BE2C (cell line): ENCODE data around the gene TMEM116.
"Not testable (repeated sequence)": the region's sequence is repeated elsewhere in the genome, so short reads cannot be mapped to it uniquely, and the experiment has no call there.

Source experiments
- DNase-seq: peaks from one replicate; pipeline ENCODE4 v3.0.0-alpha.2; 2020
- H3K27me3 ChIP-seq: fragments of 250-450 bp; sonication (Bioruptor Pico); 2 replicates; pipeline ENCODE4 v1.5.1; 2020; ENCODE audit warnings: mild to moderate bottlenecking
- H3K36me3 ChIP-seq: fragments of 250-450 bp; sonication (Bioruptor Pico); 2 replicates; pipeline ENCODE4 v1.5.1; 2020; ENCODE audit warnings: mild to moderate bottlenecking
- H3K4me1 ChIP-seq: fragments of 250-450 bp; sonication (Bioruptor Pico); 2 replicates; pipeline ENCODE4 v1.5.1; 2020
- H3K4me3 ChIP-seq: 2 replicates; pipeline ENCODE4 v1.5.1; 2011; ENCODE audit warnings: low read depth, low read length
- H3K9me3 ChIP-seq: fragments of 250-450 bp; sonication (Bioruptor Pico); 2 replicates; pipeline ENCODE4 v1.5.1; 2020
- TF ChIP-seq, protein P1 (sequence below): IDR thresholded peaks from 2 replicates; pipeline ENCODE4 v1.5.1; 2012; ENCODE audit warnings: mild to moderate bottlenecking, low read depth, low read length

The TMEM116 gene

DNA sequence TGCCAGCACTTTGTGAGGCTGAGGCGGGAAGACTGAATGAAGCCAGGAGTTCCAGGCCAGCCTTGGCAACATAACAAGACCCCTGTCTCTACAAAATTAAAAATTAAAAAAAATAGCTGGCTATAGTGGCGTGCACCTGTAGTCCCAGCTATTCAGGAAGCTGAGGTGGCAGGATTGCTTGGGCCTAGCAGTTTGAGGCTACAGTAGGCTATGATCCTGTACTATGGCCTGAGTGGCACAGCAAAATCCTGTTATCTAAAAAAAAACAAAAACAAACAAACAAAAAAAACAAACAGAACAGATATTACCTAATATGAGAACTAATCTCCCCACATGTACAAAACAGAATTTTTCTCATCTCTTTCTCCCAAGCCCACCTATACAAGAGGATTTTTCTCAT is 15.7 kb downstream of the TMEM116 start:
- DNase-seq, result no peak
- no peak overlapping the region for H3K4me3 ChIP-seq
- H3K36me3 ChIP-seq, result no peaks in the 10 kb centered on the region
- H3K9me3 ChIP-seq, result no peaks in the 10 kb centered on the region
- H3K27me3 ChIP-seq, result no peaks in the 10 kb centered on the region
- H3K4me1 ChIP-seq, result 0 out of 2 replicates have a peak, but pooled peaks cover 5% of the 10 kb centered on the region
- TF ChIP-seq, protein P1, sequence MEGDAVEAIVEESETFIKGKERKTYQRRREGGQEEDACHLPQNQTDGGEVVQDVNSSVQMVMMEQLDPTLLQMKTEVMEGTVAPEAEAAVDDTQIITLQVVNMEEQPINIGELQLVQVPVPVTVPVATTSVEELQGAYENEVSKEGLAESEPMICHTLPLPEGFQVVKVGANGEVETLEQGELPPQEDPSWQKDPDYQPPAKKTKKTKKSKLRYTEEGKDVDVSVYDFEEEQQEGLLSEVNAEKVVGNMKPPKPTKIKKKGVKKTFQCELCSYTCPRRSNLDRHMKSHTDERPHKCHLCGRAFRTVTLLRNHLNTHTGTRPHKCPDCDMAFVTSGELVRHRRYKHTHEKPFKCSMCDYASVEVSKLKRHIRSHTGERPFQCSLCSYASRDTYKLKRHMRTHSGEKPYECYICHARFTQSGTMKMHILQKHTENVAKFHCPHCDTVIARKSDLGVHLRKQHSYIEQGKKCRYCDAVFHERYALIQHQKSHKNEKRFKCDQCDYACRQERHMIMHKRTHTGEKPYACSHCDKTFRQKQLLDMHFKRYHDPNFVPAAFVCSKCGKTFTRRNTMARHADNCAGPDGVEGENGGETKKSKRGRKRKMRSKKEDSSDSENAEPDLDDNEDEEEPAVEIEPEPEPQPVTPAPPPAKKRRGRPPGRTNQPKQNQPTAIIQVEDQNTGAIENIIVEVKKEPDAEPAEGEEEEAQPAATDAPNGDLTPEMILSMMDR, result no peak

DNA sequence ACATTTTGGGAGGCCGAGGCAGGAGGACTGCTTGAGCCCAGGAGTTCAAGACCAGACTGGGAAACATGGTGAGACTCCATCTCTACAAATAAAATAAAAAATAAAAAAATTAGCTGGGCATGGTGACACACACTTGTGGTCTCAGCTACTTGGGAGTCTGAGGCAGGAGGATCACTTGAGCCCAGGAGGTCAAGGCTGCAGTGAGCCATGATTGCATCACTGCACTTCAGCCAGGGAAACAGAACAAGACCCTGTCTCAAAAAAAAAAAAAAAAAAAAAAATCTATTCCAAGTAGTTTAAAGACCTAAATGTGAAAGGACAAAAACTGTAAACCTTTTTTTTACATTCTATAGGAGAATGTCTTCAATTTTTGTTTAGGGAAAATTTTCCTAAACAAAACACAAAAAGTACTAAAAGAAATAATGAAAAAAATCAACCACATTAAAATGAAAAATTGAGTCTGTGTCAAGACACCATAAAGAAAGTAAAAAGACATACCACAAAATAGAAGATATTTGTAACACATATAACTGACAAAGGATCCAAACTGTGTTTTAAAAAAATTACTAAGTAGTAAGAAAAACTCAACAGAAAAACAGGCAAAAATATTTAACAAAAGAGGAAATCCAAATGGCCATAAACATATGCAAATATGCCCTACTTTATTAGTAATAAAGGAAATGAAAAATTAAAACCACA is 17.0 kb downstream of the TMEM116 start:
- DNase-seq, result no peak
- Histone ChIP-seq H3K27me3 (no peaks in the 10 kb centered on the region), H3K4me1 (0 out of 2 replicates have a peak, but pooled peaks cover 5% of the 10 kb centered on the region)

DNA sequence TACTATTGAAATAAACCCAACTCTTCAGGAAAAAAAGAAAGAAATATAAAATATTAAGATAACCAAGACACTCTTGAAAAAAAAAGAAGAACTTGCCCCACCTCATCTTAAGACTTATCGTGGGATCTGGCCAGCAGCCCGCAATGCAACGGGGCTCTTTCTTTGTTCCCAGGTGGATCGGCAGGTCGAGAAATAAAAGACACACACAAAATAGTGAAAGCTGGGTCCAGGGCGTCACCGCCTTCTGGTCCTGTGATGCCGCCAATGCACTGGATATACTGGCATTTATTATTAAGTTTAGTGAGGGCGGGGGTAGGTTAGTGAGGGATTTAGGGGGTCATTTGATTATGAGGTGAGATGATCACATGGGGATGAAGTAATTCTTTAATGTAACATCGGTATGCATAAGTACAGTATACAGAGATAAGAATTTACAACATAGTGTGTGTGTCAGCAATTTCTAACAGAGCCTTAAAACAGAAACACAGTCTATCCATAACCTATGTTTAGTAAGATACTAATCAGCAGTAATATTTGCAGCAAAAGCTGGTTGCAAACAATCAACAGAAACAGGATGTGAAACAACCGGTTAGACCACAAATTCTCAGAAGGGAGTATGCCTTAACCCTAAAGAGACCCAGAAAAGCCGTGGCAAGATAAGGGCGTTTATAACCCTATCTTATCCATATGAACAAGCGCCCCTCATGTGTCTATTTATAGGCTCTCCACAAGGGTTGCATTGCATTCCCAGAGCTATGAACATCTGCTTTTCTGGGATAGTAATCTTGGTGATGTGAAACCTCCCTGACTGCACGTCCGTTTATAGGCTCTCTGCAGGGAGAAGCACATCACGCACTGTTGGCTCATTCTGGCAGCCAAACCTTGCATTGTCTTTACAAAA is 18.5 kb downstream of the TMEM116 start:
- H3K4me1 ChIP-seq, H3K9me3 ChIP-seq, H3K36me3 ChIP-seq, H3K27me3 ChIP-seq: not testable (repeated sequence)
- H3K4me3 ChIP-seq, result peak overlapping the region; percentile 24
- DNase-seq, result peak; percentile 16

More for the DNA sequence above, 17.0 kb downstream of the TMEM116 start:
- Histone ChIP-seq H3K4me3 (no peak overlapping the region), H3K36me3 (no peaks in the 10 kb centered on the region), H3K9me3 (no peaks in the 10 kb centered on the region)
- TF ChIP-seq, protein P1, result no peak

DNA sequence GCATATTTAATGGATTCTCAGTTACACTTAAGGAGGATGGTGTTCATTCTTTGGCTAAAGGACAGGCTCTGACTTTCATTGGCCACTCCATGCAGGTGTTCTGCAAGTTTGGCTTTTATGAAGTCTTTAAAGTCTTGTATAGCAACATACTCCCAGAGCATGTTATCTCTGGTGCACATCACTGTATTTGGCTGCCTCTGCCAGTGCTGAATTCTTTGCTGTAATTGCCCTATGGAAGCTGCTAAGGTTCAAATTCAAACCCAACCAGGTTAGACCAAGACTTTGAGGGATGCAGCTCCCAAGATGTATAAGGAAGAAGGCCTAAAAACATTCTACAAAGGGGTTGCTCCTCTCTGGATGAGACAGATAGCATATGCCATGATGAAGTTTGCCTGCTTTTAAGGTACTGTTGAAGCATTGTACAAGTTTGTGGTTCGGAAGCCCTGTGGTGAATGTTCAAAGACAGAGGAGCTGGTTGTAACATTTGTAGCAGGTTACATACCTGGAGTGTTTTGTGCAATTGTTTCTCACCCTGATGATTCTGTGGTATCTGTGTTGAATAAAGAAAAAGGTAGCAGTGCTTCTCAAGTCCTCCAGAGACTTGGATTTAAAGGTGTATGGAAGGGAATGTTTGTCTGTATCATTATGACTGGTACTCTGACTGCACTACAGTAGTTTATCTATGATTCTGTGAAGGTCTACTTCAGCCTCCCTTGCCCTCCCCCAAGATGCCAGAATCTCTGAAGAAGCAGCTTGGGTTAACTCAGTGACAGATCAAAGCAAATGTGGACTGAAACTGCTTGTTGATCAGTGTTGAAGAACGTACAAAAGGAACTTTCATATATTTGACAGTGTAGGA is 19.4 kb downstream of the TMEM116 start:
- TF ChIP-seq, protein P1, result no peak
- DNase-seq, result no peak
- H3K4me3 ChIP-seq, result no peak overlapping the region
- H3K27me3 ChIP-seq, result no peaks in the 10 kb centered on the region
- no peaks in the 10 kb centered on the region for H3K9me3 ChIP-seq
- 0 out of 2 replicates have a peak, but pooled peaks cover 5% of the 10 kb centered on the region for H3K4me1 ChIP-seq
- no peaks in the 10 kb centered on the region for H3K36me3 ChIP-seq

DNA sequence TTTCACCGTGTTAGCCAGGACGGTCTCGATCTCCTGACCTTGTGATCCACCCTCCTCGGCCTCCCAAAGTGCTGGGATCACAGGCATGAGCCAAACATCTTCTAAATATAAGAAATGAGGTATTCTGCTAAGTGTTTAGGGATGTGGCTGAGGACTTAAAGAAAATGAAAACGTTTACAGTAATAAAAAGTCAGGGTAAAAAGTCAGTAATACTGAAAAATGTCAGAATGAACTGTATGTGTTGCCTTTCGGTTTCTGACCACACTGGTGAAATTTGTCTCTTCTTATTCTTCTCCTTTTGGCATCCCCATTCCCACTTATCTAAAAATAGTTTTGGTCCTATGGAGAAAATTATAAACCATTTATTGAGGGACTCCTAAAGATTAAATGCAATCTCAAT is 20.5 kb downstream of the TMEM116 start:
- 0 out of 2 replicates have a peak, but pooled peaks cover 5% of the 10 kb centered on the region for H3K4me1 ChIP-seq
- H3K9me3 ChIP-seq, result no peaks in the 10 kb centered on the region
- no peak for DNase-seq
- no peaks in the 10 kb centered on the region for H3K27me3 ChIP-seq
- H3K4me3 ChIP-seq, result no peak overlapping the region
- no peaks in the 10 kb centered on the region for H3K36me3 ChIP-seq
- TF ChIP-seq, protein P1, result no peak

DNA sequence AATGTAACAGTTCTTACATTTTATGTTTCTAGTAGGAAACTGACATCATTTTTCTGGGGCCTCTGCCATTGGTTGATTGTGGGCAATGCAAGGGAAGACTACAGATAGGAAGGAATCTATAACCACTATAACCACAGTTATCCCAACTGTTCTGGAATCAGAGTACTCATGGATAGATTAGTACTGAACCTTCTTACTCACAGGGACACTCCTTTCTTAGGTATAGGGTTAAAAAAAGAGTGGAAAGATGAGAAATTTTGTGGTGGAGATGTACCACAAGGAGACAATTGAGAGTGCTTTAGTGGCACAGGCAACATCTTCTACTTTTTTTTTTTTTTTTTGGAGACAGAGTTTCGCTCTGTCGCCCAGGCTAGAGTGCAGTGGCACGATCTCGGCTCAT is 21.0 kb downstream of the TMEM116 start:
- Histone ChIP-seq H3K4me3 (no peak overlapping the region), H3K27me3 (no peaks in the 10 kb centered on the region), H3K36me3 (no peaks in the 10 kb centered on the region), H3K4me1 (0 out of 2 replicates have a peak, but pooled peaks cover 5% of the 10 kb centered on the region), H3K9me3 (no peaks in the 10 kb centered on the region)
- TF ChIP-seq, protein P1, result no peak
- DNase-seq, result no peak
